Measurements from ENCODE around the gene OR8A1.
A peak's percentile ranks its signal among the peaks of the same experiment; 100 is the strongest.

Gene OR8A1

GRCh38 chr11:124586238-124586860, 16.6 kb downstream of the OR8A1 start:
- Histone ChIP-seq H3K36me3 (ENCODE audit: insufficient read depth, low read length) (no peaks in the 10 kb centered on the region), H3K9me3 (ENCODE audit: low read length) (no peaks in the 10 kb centered on the region), H3K4me1 (ENCODE audit: insufficient read depth, low read length, severe bottlenecking) (no peaks in the 10 kb centered on the region), H3K9ac (ENCODE audit: low read length) (no peak overlapping the region), H3K9me2 (ENCODE audit: low read depth, low read length) (no peaks in the 10 kb centered on the region), H3F3A (ENCODE audit: insufficient read depth, low read length) (no peaks in the 10 kb centered on the region), H4K20me1 (ENCODE audit: insufficient read depth, low read length) (no peaks in the 10 kb centered on the region), H3K4me3 (ENCODE audit: low read depth, low read length, poor library complexity, severe bottlenecking) (no peak overlapping the region), H3K27ac (ENCODE audit: low read depth, low read length, poor library complexity, severe bottlenecking) (no peak overlapping the region), H3K27me3 (ENCODE audit: insufficient read depth, low read length) (no peaks in the 10 kb centered on the region), H3K79me2 (ENCODE audit: insufficient read depth, low read length) (no peaks in the 10 kb centered on the region), H3K4me2 (ENCODE audit: low read length) (no peak overlapping the region), H2AFZ (ENCODE audit: low read length) (no peak overlapping the region)
- no peak for TF ChIP-seq EZH2 (IDR thresholded peaks at IDR 0.05; ENCODE audit: borderline replicate concordance, low read length)
- TF ChIP-seq CTCF (IDR thresholded peaks at IDR 0.05; ENCODE audit: low read length) = peak; percentile 35; the same call in 1 of the 2 replicates

GRCh38 chr11:124591430-124591829, 21.6 kb downstream of the OR8A1 start:
- Histone ChIP-seq H3K9me2 (ENCODE audit: low read depth, low read length) (no peaks in the 10 kb centered on the region), H3K4me3 (ENCODE audit: low read depth, low read length, poor library complexity, severe bottlenecking) (no peak overlapping the region), H4K20me1 (ENCODE audit: insufficient read depth, low read length) (no peaks in the 10 kb centered on the region), H3K9me3 (ENCODE audit: low read length) (no peaks in the 10 kb centered on the region), H3K27ac (ENCODE audit: low read depth, low read length, poor library complexity, severe bottlenecking) (no peak overlapping the region), H3K36me3 (ENCODE audit: insufficient read depth, low read length) (no peaks in the 10 kb centered on the region), H2AFZ (ENCODE audit: low read length) (no peak overlapping the region), H3K9ac (ENCODE audit: low read length) (no peak overlapping the region), H3K27me3 (ENCODE audit: insufficient read depth, low read length) (no peaks in the 10 kb centered on the region), H3K4me1 (ENCODE audit: insufficient read depth, low read length, severe bottlenecking) (no peaks in the 10 kb centered on the region), H3K4me2 (ENCODE audit: low read length) (no peak overlapping the region), H3F3A (ENCODE audit: insufficient read depth, low read length) (no peaks in the 10 kb centered on the region), H3K79me2 (ENCODE audit: insufficient read depth, low read length) (no peaks in the 10 kb centered on the region)
- TF ChIP-seq CTCF (IDR thresholded peaks at IDR 0.05; ENCODE audit: low read length) = no peak
- no peak for TF ChIP-seq EZH2 (IDR thresholded peaks at IDR 0.05; ENCODE audit: borderline replicate concordance, low read length)

GRCh38 chr11:124592627-124593026, 22.8 kb downstream of the OR8A1 start:
- Histone ChIP-seq H3K4me3 (ENCODE audit: low read depth, low read length, poor library complexity, severe bottlenecking) (no peak overlapping the region), H3K4me2 (ENCODE audit: low read length) (no peak overlapping the region), H3K79me2 (ENCODE audit: insufficient read depth, low read length) (no peaks in the 10 kb centered on the region), H3K27ac (ENCODE audit: low read depth, low read length, poor library complexity, severe bottlenecking) (no peak overlapping the region), H3K4me1 (ENCODE audit: insufficient read depth, low read length, severe bottlenecking) (no peaks in the 10 kb centered on the region), H3K36me3 (ENCODE audit: insufficient read depth, low read length) (no peaks in the 10 kb centered on the region), H2AFZ (ENCODE audit: low read length) (no peak overlapping the region), H3K9me3 (ENCODE audit: low read length) (no peaks in the 10 kb centered on the region), H3F3A (ENCODE audit: insufficient read depth, low read length) (no peaks in the 10 kb centered on the region), H3K9me2 (ENCODE audit: low read depth, low read length) (no peaks in the 10 kb centered on the region), H3K9ac (ENCODE audit: low read length) (no peak overlapping the region), H4K20me1 (ENCODE audit: insufficient read depth, low read length) (no peaks in the 10 kb centered on the region), H3K27me3 (ENCODE audit: insufficient read depth, low read length) (no peaks in the 10 kb centered on the region)
- TF ChIP-seq EZH2 (IDR thresholded peaks at IDR 0.05; ENCODE audit: borderline replicate concordance, low read length) = no peak

GRCh38 chr11:124595302-124595701, 25.5 kb downstream of the OR8A1 start:
- Histone ChIP-seq H3K9me2 (ENCODE audit: low read depth, low read length) (no peaks in the 10 kb centered on the region), H3K9ac (ENCODE audit: low read length) (no peak overlapping the region), H3K36me3 (ENCODE audit: insufficient read depth, low read length) (no peaks in the 10 kb centered on the region), H3F3A (ENCODE audit: insufficient read depth, low read length) (no peaks in the 10 kb centered on the region), H3K4me2 (ENCODE audit: low read length) (no peak overlapping the region), H2AFZ (ENCODE audit: low read length) (no peak overlapping the region), H4K20me1 (ENCODE audit: insufficient read depth, low read length) (no peaks in the 10 kb centered on the region), H3K79me2 (ENCODE audit: insufficient read depth, low read length) (no peaks in the 10 kb centered on the region), H3K27me3 (ENCODE audit: insufficient read depth, low read length) (no peaks in the 10 kb centered on the region), H3K4me3 (ENCODE audit: low read depth, low read length, poor library complexity, severe bottlenecking) (no peak overlapping the region), H3K27ac (ENCODE audit: low read depth, low read length, poor library complexity, severe bottlenecking) (no peak overlapping the region), H3K9me3 (ENCODE audit: low read length) (no peaks in the 10 kb centered on the region), H3K4me1 (ENCODE audit: insufficient read depth, low read length, severe bottlenecking) (no peaks in the 10 kb centered on the region)
- TF ChIP-seq EZH2 (IDR thresholded peaks at IDR 0.05; ENCODE audit: borderline replicate concordance, low read length) = no peak
- TF ChIP-seq CTCF (IDR thresholded peaks at IDR 0.05; ENCODE audit: low read length) = no peak
